ENCODE results near the gene KNL1.

The KNL1 gene

GRCh38 chr15:40697916-40698315 is 103.9 kb downstream of the KNL1 start:
- H3K4me3 ChIP-seq (ENCODE audit: control insufficient read depth, low read depth, low read length) = no peak overlapping the region
- TF ChIP-seq CTCF (conservative IDR thresholded peaks at IDR 0.05; ENCODE audit: control insufficient read depth, insufficient read depth, low read depth, low read length) = no peak

GRCh38 chr15:40702077-40702476 is 108.0 kb downstream of the KNL1 start:
- no peak overlapping the region for H3K4me3 ChIP-seq (ENCODE audit: control insufficient read depth, low read depth, low read length)
- peak; percentile 16 for DNase-seq (ENCODE audit: low read depth)
- TF ChIP-seq CTCF (conservative IDR thresholded peaks at IDR 0.05; ENCODE audit: control insufficient read depth, insufficient read depth, low read depth, low read length) = peak; percentile 24

More at GRCh38 chr15:40697916-40698315, 103.9 kb downstream of the KNL1 start:
- no peak for DNase-seq (ENCODE audit: low read depth)

GRCh38 chr15:40706121-40706520 is 112.1 kb downstream of the KNL1 start:
- DNase-seq (ENCODE audit: low read depth) = no peak
- TF ChIP-seq CTCF (conservative IDR thresholded peaks at IDR 0.05; ENCODE audit: control insufficient read depth, insufficient read depth, low read depth, low read length) = no peak
- no peak overlapping the region for H3K4me3 ChIP-seq (ENCODE audit: control insufficient read depth, low read depth, low read length)
